K562 (cell line): ENCODE results near the gene NUP85.

Source experiments
- HNRNPK ChIP-seq: fragments of 200-400 bp; formaldehyde crosslinking; IDR thresholded peaks from one replicate; pipeline ENCODE4 v1.6.1; 2018; ENCODE audit warnings: mild to moderate bottlenecking, low read depth, low read length; ENCODE audit not compliant: poor library complexity, severe bottlenecking
- KAT7 ChIP-seq: sonication (generic); formaldehyde crosslinking; IDR thresholded peaks from 2 replicates; pipeline ENCODE4 v1.8.0; 2022; ENCODE audit warnings: missing genetic modification reagents, mild to moderate bottlenecking, borderline replicate concordance
- MAFK ChIP-seq: IDR thresholded peaks from 2 replicates; pipeline ENCODE4 v1.6.1; 2011; ENCODE audit warnings: low read length, improper control_type of control experiment
- NCOA6 ChIP-seq: fragments of 450-650 bp; IDR thresholded peaks from 2 replicates; pipeline ENCODE4 v1.6.1; 2017; ENCODE audit warnings: mild to moderate bottlenecking
- RBM22 ChIP-seq: fragments of 200-400 bp; formaldehyde crosslinking; IDR thresholded peaks from 2 replicates; pipeline ENCODE4 v1.6.1; 2018; ENCODE audit warnings: low read length, low read depth; ENCODE audit not compliant: poor library complexity, severe bottlenecking
- TAF1 ChIP-seq: IDR thresholded peaks from 2 replicates; pipeline ENCODE4 v1.6.1; 2011; ENCODE audit warnings: mild to moderate bottlenecking, low read length, moderate library complexity; ENCODE audit not compliant: insufficient read depth, control insufficient read depth, severe bottlenecking; ENCODE audit errors: extremely low read depth
- TF ChIP-seq, protein P1 (sequence below): IDR thresholded peaks from 2 replicates; pipeline ENCODE4 v1.6.1; 2014; ENCODE audit warnings: antibody characterized with exemption

DNA sequence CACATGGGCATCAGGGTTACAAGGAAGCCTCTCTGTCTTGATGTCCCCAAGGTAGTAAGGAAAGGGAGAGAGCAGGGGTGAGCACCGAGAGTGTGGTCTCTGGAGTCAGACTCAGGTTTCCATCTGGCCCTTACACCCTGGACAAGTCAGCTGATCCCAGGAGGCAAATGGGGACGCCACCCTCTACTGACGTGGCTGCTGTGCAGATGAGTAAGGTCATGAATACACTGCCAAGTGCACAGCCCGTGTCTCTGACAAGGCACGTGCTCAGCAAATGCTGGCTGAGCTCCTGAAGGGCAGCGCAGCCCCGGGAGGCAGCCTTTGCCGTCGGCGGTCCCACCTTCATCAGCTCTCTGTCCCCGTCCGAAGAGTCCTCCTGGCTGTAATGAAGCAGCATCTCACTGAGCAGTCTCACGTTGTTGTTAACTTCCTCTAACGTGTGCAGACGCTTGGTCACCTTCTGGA is 36.5 kb downstream of the NUP85 start:
- no peak for TF ChIP-seq KAT7 (CRISPR knock-in tag)
- TF ChIP-seq, protein P1, sequence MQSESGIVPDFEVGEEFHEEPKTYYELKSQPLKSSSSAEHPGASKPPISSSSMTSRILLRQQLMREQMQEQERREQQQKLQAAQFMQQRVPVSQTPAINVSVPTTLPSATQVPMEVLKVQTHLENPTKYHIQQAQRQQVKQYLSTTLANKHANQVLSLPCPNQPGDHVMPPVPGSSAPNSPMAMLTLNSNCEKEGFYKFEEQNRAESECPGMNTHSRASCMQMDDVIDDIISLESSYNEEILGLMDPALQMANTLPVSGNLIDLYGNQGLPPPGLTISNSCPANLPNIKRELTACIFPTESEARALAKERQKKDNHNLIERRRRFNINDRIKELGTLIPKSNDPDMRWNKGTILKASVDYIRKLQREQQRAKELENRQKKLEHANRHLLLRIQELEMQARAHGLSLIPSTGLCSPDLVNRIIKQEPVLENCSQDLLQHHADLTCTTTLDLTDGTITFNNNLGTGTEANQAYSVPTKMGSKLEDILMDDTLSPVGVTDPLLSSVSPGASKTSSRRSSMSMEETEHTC: no peak
- no peak for TF ChIP-seq TAF1
- no peak for TF ChIP-seq MAFK
- TF ChIP-seq HNRNPK: no peak
- no peak for TF ChIP-seq NCOA6
- TF ChIP-seq RBM22: no peak
